IMR-90 (cell line): ENCODE results near the gene PAFAH1B1. TPM values are rescaled to one million over a fixed set of nuclear protein-coding genes. Genes with fewer than 3 reads are reported as not detected.

Experiments
- ATAC-seq: fragments of 200-7000 bp; cut with Tn5 transposase; 2 replicates; pipeline ENCODE4 v1.9.1; 2020; ENCODE audit warnings: low read depth, mild to moderate bottlenecking, moderate library complexity
- BruUV-seq: library from RNA; stranded (reverse); fragments of 400-500 nt; replicated peaks from 2 replicates; lab custom pipeline; 2021; lab: Mats Ljungman, UMichigan
- CTCF ChIA-PET: fragments of 300-600 bp; formaldehyde crosslinking; extraction: SDS; loops from one replicate; lab custom pipeline; 2021; ENCODE audit warnings: antibody characterized with exemption; lab: Yijun Ruan, JAX
- POLR2A ChIA-PET: fragments of 300-600 bp; sonication (Branson Sonifier 250); formaldehyde crosslinking; loops from one replicate; lab custom pipeline; 2022; ENCODE audit warnings: antibody characterized with exemption; ENCODE audit not compliant: unreplicated experiment; lab: Charles Lee
- DNase-seq: peaks from one replicate; pipeline ENCODE4 v3.0.0; 2013
- H2AFZ ChIP-seq: replicated peaks from 2 replicates; pipeline ENCODE3; 2013; ENCODE audit warnings: low read length, mild to moderate bottlenecking; ENCODE audit not compliant: poor library complexity
- H2AK5ac ChIP-seq: 2 replicates; pipeline ENCODE4 v1.6.1; 2013; ENCODE audit warnings: low read depth, low read length, inconsistent platforms
- H2AK9ac ChIP-seq: replicated peaks from 2 replicates; pipeline ENCODE3; 2013; ENCODE audit warnings: mild to moderate bottlenecking, low read depth, low read length, moderate library complexity; ENCODE audit not compliant: poor library complexity
- H2BK120ac ChIP-seq: 2 replicates; pipeline ENCODE4 v1.6.1; 2013; ENCODE audit warnings: low read depth, low read length, inconsistent platforms
- H2BK15ac ChIP-seq: 3 replicates; pipeline ENCODE4 v1.6.1; 2013; ENCODE audit warnings: low read depth, low read length, inconsistent platforms
- H2BK20ac ChIP-seq: 2 replicates; pipeline ENCODE4 v1.6.1; 2013; ENCODE audit warnings: low read depth, mild to moderate bottlenecking, inconsistent platforms, low read length, moderate library complexity
- H2BK5ac ChIP-seq: 2 replicates; pipeline ENCODE4 v1.6.1; 2013; ENCODE audit warnings: mild to moderate bottlenecking, low read depth, low read length, inconsistent platforms; ENCODE audit not compliant: poor library complexity, severe bottlenecking
- H3K14ac ChIP-seq: replicated peaks from 2 replicates; pipeline ENCODE4 v1.6.1; 2013; ENCODE audit warnings: low read depth, low read length, inconsistent platforms
- H3K18ac ChIP-seq: 2 replicates; pipeline ENCODE4 v1.6.1; 2013; ENCODE audit warnings: low read depth, low read length, control low read depth
- H3K23ac ChIP-seq: 2 replicates; pipeline ENCODE4 v1.6.1; 2013; ENCODE audit warnings: low read depth, low read length, inconsistent platforms
- H3K27ac ChIP-seq: 2 replicates; pipeline ENCODE4 v1.5.1; 2013; ENCODE audit warnings: mild to moderate bottlenecking, control low read depth, low read length; ENCODE audit not compliant: insufficient read depth
- H3K27me3 ChIP-seq: 2 replicates; pipeline ENCODE4 v1.6.1; 2013; ENCODE audit warnings: low read length; ENCODE audit not compliant: control insufficient read depth, insufficient read depth
- H3K36me3 ChIP-seq: 2 replicates; pipeline ENCODE4 v1.6.1; 2013; ENCODE audit warnings: low read length, mixed read lengths; ENCODE audit not compliant: control insufficient read depth, insufficient read depth
- H3K4ac ChIP-seq: 2 replicates; pipeline ENCODE4 v1.6.1; 2013; ENCODE audit warnings: low read depth, low read length, inconsistent platforms
- H3K4me1 ChIP-seq: 2 replicates; pipeline ENCODE4 v1.6.1; 2013; ENCODE audit warnings: low read length, mixed read lengths; ENCODE audit not compliant: control insufficient read depth, insufficient read depth
- H3K4me2 ChIP-seq: 2 replicates; pipeline ENCODE4 v1.6.1; 2013; ENCODE audit warnings: low read depth, mild to moderate bottlenecking, control low read depth, low read length, moderate library complexity
- H3K4me3 ChIP-seq: 2 replicates; pipeline ENCODE4 v1.5.1; 2013; ENCODE audit warnings: low read depth, mild to moderate bottlenecking, control low read depth, low read length, moderate library complexity; ENCODE audit not compliant: insufficient read depth
- H3K56ac ChIP-seq: 2 replicates; pipeline ENCODE4 v1.6.1; 2013; ENCODE audit warnings: low read length, inconsistent platforms; ENCODE audit not compliant: insufficient read depth; ENCODE audit errors: extremely low read depth
- H3K79me1 ChIP-seq, 2 experiments: 2 replicates each; pipeline ENCODE4 v1.6.1; 2013; ENCODE audit warnings: low read length in 2 of 2, inconsistent platforms in 1 of 2, low read depth in 1 of 2
- H3K9ac ChIP-seq: 2 replicates; pipeline ENCODE4 v1.6.1; 2013; ENCODE audit warnings: low read depth, low read length, control low read depth
- H3K9me1 ChIP-seq: 2 replicates; pipeline ENCODE4 v1.6.1; 2013; ENCODE audit warnings: low read length, inconsistent platforms; ENCODE audit not compliant: insufficient read depth
- H3K9me3 ChIP-seq: 2 replicates; pipeline ENCODE4 v1.6.1; 2013; ENCODE audit warnings: low read length; ENCODE audit not compliant: control insufficient read depth, insufficient read depth
- H4K20me1 ChIP-seq: 2 replicates; pipeline ENCODE4 v1.6.1; 2013; ENCODE audit warnings: low read length, inconsistent platforms; ENCODE audit not compliant: insufficient read depth
- H4K5ac ChIP-seq: 2 replicates; pipeline ENCODE4 v1.6.1; 2013; ENCODE audit warnings: mild to moderate bottlenecking, low read depth, low read length, control low read depth
- H4K8ac ChIP-seq, 2 experiments: 2 replicates each; pipeline ENCODE4 v1.6.1; 2013; ENCODE audit warnings: low read depth in 2 of 2, low read length in 2 of 2, control low read depth in 1 of 2, inconsistent platforms in 1 of 2
- H4K91ac ChIP-seq: 2 replicates; pipeline ENCODE4 v1.6.1; 2013; ENCODE audit warnings: low read depth, low read length, inconsistent platforms; ENCODE audit not compliant: insufficient read depth
- CEBPB ChIP-seq: IDR thresholded peaks from 2 replicates; pipeline ENCODE4 v1.6.1; 2012; ENCODE audit warnings: low read depth, low read length, improper control_type of control experiment
- MXI1 ChIP-seq: IDR thresholded peaks from 2 replicates; pipeline ENCODE4 v1.6.1; 2012; ENCODE audit warnings: low read depth, mild to moderate bottlenecking, low read length, moderate library complexity, borderline replicate concordance
- WGBS, 2 experiments: methylation state at CpG; one replicate each; pipeline versions ENCODE4 v1.1.5 to v1.1.7; 2013; ENCODE audit warnings: missing lambda C conversion rate in 2 of 2; ENCODE audit not compliant: insufficient read length in 1 of 2; ENCODE audit errors: extremely low coverage in 2 of 2; 5-methylcytosine and 5-hydroxymethylcytosine counted together
- dilution Hi-C: fragments of 300-500 bp; cut with HindIII; formaldehyde crosslinking; loops from one replicate; pipeline ENCODE4 v1.14.3; 2018; ENCODE audit warnings: low sequenced_read_pairs; ENCODE audit not compliant: unreplicated experiment
- in situ Hi-C: fragments of 300-500 bp; cut with MboI; formaldehyde crosslinking; loops from 3 replicates; pipeline ENCODE4 v1.14.3; 2019; ENCODE audit warnings: low sequenced_read_pairs, inconsistent platforms, mixed read lengths
- intact Hi-C: fragments of 100-400 bp; cut with micrococcal nuclease; formaldehyde crosslinking; loops from 2 replicates; pipeline ENCODE4 v1.10.0; 2022
- polyA plus RNA-seq, 3 experiments: library from polyadenylated mRNA; depleted of rRNA; stranded (reverse); fragments of >200 nt; gene quantifications; 2 replicates each; pipeline ENCODE4 v1.2.3, GENCODE V29; 2012; ENCODE audit warnings: low replicate concordance in 1 of 3
- total RNA-seq: library from RNA; depleted of rRNA; stranded (reverse); fragments of >200 nt; gene quantifications from 2 replicates; pipeline ENCODE4 v1.2.3, GENCODE V29; 2012
- TF ChIP-seq, protein P1 (sequence below): conservative IDR thresholded peaks from 2 replicates; pipeline ENCODE4 v1.5.1; 2012; ENCODE audit warnings: mild to moderate bottlenecking, low read depth, low read length, improper control_type of control experiment

PAFAH1B1 gene
- total and polyA plus RNA-seq, 2 of the 4 experiments (the other 2 are of a cell fraction): 64.5 to 127 TPM

DNA sequence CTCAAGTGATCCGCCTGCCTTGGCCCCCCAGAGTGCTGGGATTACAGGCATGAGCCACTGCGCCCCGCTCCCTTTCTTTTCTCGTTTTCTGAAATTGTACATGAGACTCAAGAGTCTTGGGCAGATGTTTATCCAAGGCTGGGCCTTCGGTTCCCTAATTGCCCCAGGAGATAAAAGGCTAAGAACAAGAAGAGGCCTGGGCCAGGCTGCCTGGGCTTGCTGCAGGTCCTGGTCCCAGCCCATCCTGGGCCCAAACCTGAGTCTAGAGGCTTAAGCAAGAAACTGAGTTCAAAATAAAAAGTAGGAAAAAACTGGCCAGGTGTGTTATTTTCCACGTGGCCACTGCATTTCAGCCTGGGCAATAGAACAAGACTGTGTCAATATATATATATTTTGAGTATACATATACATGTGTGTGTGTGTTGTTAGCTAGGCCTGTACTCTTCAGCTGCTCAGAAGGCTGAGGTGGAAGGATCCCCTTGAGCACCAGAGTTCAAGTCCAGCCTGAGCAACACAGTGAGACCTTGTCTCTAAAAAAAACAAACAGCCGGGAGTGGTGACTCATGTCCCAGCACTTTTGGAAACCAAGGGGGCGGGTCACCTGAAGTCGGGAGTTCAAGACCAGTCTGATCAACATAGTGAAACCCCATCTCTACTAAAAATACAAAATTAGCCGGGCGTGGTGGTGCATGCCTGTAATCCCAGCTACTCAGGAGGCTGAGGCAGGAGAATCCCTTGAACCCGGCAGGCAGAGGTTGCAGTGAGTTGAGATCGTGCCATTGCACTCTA is 124.9 kb downstream of the PAFAH1B1 start:
- DNase-seq (no peak), ATAC-seq (peak; percentile 35)
- Histone ChIP-seq H2AK9ac (no peak overlapping the region), H2AFZ (no peak overlapping the region), H3K27me3 (peaks cover 21% of the 10 kb centered on the region), H3K9ac (no peak overlapping the region), H3K36me3 (no peaks in the 10 kb centered on the region), H2BK20ac (no peak overlapping the region), H2AK5ac (no peak overlapping the region), H3K4me1 (no peaks in the 10 kb centered on the region), H4K20me1 (no peaks in the 10 kb centered on the region), H3K9me3 (no peaks in the 10 kb centered on the region), H3K27ac (no peak overlapping the region), H3K4ac (no peak overlapping the region), H3K4me2 (no peak overlapping the region), H3K23ac (no peak overlapping the region), H3K79me1 (no peaks in the 10 kb centered on the region), H2BK5ac (no peak overlapping the region), H4K5ac (no peak overlapping the region), H3K4me3 (no peak overlapping the region), H3K14ac (no peak overlapping the region), H3K9me1 (no peaks in the 10 kb centered on the region), H2BK15ac (no peak overlapping the region), H2BK120ac (no peak overlapping the region), H3K18ac (no peak overlapping the region), H4K91ac (no peak overlapping the region), H3K56ac (no peak overlapping the region), H4K8ac (no peak overlapping the region)
- WGBS, 2 experiments: 93% methylated on average over 3 of the region's 13 CpGs; no CpG with 5 or more reads in 1 of the 2 experiments
- dilution Hi-C loops: no loop called here
- intact Hi-C loops: no loop called here
- TF ChIP-seq CEBPB (no peak), MXI1 (no peak)
- TF ChIP-seq, protein P1, sequence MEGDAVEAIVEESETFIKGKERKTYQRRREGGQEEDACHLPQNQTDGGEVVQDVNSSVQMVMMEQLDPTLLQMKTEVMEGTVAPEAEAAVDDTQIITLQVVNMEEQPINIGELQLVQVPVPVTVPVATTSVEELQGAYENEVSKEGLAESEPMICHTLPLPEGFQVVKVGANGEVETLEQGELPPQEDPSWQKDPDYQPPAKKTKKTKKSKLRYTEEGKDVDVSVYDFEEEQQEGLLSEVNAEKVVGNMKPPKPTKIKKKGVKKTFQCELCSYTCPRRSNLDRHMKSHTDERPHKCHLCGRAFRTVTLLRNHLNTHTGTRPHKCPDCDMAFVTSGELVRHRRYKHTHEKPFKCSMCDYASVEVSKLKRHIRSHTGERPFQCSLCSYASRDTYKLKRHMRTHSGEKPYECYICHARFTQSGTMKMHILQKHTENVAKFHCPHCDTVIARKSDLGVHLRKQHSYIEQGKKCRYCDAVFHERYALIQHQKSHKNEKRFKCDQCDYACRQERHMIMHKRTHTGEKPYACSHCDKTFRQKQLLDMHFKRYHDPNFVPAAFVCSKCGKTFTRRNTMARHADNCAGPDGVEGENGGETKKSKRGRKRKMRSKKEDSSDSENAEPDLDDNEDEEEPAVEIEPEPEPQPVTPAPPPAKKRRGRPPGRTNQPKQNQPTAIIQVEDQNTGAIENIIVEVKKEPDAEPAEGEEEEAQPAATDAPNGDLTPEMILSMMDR: no peak
- in situ Hi-C loops: no loop called here
- no TSS peak for BruUV-seq
- ChIA-PET POLR2A (no interaction called here), CTCF (no interaction called here)
